Ishikawa (cell line): ENCODE measurements around the gene STRADA.

Experiments
- CEBPB ChIP-seq: IDR thresholded peaks from 2 replicates; pipeline ENCODE4 v1.6.1; 2012
- CREB1 ChIP-seq: IDR thresholded peaks from 2 replicates; pipeline ENCODE4 v1.6.1; 2012; ENCODE audit warnings: low read depth
- EGR1 ChIP-seq: IDR thresholded peaks from 2 replicates; pipeline ENCODE4 v1.6.1; 2012
- EP300 ChIP-seq: IDR thresholded peaks from 2 replicates; pipeline ENCODE4 v1.6.1; 2012; ENCODE audit warnings: borderline replicate concordance
- FOXM1 ChIP-seq: IDR thresholded peaks from 2 replicates; pipeline ENCODE4 v1.6.1; 2012; ENCODE audit warnings: low read depth, borderline replicate concordance
- MAX ChIP-seq: IDR thresholded peaks from 2 replicates; pipeline ENCODE4 v1.6.1; 2012
- RAD21 ChIP-seq: IDR thresholded peaks from 2 replicates; pipeline ENCODE4 v1.6.1; 2012; ENCODE audit warnings: low read depth
- REST ChIP-seq: IDR thresholded peaks from 2 replicates; pipeline ENCODE4 v1.6.1; 2012; ENCODE audit warnings: low read depth, mild to moderate bottlenecking
- TAF1 ChIP-seq: IDR thresholded peaks from 2 replicates; pipeline ENCODE4 v1.6.1; 2012; ENCODE audit warnings: low read depth, mild to moderate bottlenecking
- TCF12 ChIP-seq: IDR thresholded peaks from 2 replicates; pipeline ENCODE4 v1.6.1; 2012; ENCODE audit warnings: low read depth
- TEAD4 ChIP-seq: IDR thresholded peaks from 2 replicates; pipeline ENCODE4 v1.6.1; 2012
- USF1 ChIP-seq: IDR thresholded peaks from 2 replicates; pipeline ENCODE4 v1.6.1; 2012
- YY1 ChIP-seq: IDR thresholded peaks from 2 replicates; pipeline ENCODE4 v1.6.1; 2012; ENCODE audit warnings: low read depth
- ZBTB7A ChIP-seq: IDR thresholded peaks from 2 replicates; pipeline ENCODE4 v1.6.1; 2012; ENCODE audit warnings: low read depth

Gene STRADA

GRCh38 chr17:63694229-63694949, 47.2 kb downstream of the STRADA start:
- TF ChIP-seq CEBPB, result no peak
- TF ChIP-seq TAF1, result no peak
- no peak for TF ChIP-seq EP300

GRCh38 chr17:63693411-63694113, 48.0 kb downstream of the STRADA start:
- no peak for TF ChIP-seq MAX

GRCh38 chr17:63692195-63692816, 49.3 kb downstream of the STRADA start:
- TF ChIP-seq EGR1 (no peak), MAX (no peak), TAF1 (no peak), EP300 (no peak), CREB1 (no peak), ZBTB7A (no peak), REST (no peak), RAD21 (no peak), TEAD4 (no peak), YY1 (no peak), TCF12 (no peak), FOXM1 (no peak), USF1 (no peak), CEBPB (no peak)

GRCh38 chr17:63689479-63689878, 52.1 kb downstream of the STRADA start:
- TF ChIP-seq EGR1 (no peak), EP300 (no peak), YY1 (no peak), CREB1 (no peak)

GRCh38 chr17:63688396-63689020, 53.1 kb downstream of the STRADA start:
- TF ChIP-seq FOXM1, result no peak
- TF ChIP-seq RAD21, result no peak
- TF ChIP-seq TAF1, result no peak
- TF ChIP-seq REST, result no peak
- no peak for TF ChIP-seq CEBPB
- TF ChIP-seq ZBTB7A, result no peak
- no peak for TF ChIP-seq MAX
- TF ChIP-seq EP300, result no peak
- no peak for TF ChIP-seq CREB1
- TF ChIP-seq TCF12, result no peak
- TF ChIP-seq EGR1, result no peak
- TF ChIP-seq USF1, result no peak
- TF ChIP-seq YY1, result no peak
- TF ChIP-seq TEAD4, result no peak

- TF ChIP-seq USF1 (no peak), EP300 (no peak), MAX (no peak), TCF12 (no peak), ZBTB7A (no peak), REST (no peak), CEBPB (no peak), TAF1 (no peak), CREB1 (no peak), TEAD4 (no peak), YY1 (no peak)
These were observed 55.4 kb downstream of the STRADA start for GRCh38 chr17:63686138-63686685.
